IMR-90 (cell line): ENCODE results near the gene ACP6. TPM values are rescaled to one million over a fixed set of nuclear protein-coding genes. Genes with fewer than 3 reads are reported as not detected.
"Not testable (repeated sequence)": the region's sequence is repeated elsewhere in the genome, so short reads cannot be mapped to it uniquely, and the experiment has no call there.

Experiments
- ATAC-seq: fragments of 200-7000 bp; cut with Tn5 transposase; 2 replicates; pipeline ENCODE4 v1.9.1; 2020; ENCODE audit warnings: low read depth, mild to moderate bottlenecking, moderate library complexity
- BruUV-seq: library from RNA; stranded (reverse); fragments of 400-500 nt; replicated peaks from 2 replicates; lab custom pipeline; 2021; lab: Mats Ljungman, UMichigan
- CTCF ChIA-PET: fragments of 300-600 bp; formaldehyde crosslinking; extraction: SDS; loops from one replicate; lab custom pipeline; 2021; ENCODE audit warnings: antibody characterized with exemption; lab: Yijun Ruan, JAX
- POLR2A ChIA-PET: fragments of 300-600 bp; sonication (Branson Sonifier 250); formaldehyde crosslinking; loops from one replicate; lab custom pipeline; 2022; ENCODE audit warnings: antibody characterized with exemption; ENCODE audit not compliant: unreplicated experiment; lab: Charles Lee
- DNase-seq: peaks from one replicate; pipeline ENCODE4 v3.0.0; 2013
- H2AFZ ChIP-seq: replicated peaks from 2 replicates; pipeline ENCODE3; 2013; ENCODE audit warnings: low read length, mild to moderate bottlenecking; ENCODE audit not compliant: poor library complexity
- H2AK5ac ChIP-seq: 2 replicates; pipeline ENCODE4 v1.6.1; 2013; ENCODE audit warnings: low read depth, low read length, inconsistent platforms
- H2AK9ac ChIP-seq: replicated peaks from 2 replicates; pipeline ENCODE3; 2013; ENCODE audit warnings: mild to moderate bottlenecking, low read depth, low read length, moderate library complexity; ENCODE audit not compliant: poor library complexity
- H2BK120ac ChIP-seq: 2 replicates; pipeline ENCODE4 v1.6.1; 2013; ENCODE audit warnings: low read depth, low read length, inconsistent platforms
- H2BK15ac ChIP-seq: 3 replicates; pipeline ENCODE4 v1.6.1; 2013; ENCODE audit warnings: low read depth, low read length, inconsistent platforms
- H2BK20ac ChIP-seq: 2 replicates; pipeline ENCODE4 v1.6.1; 2013; ENCODE audit warnings: low read depth, mild to moderate bottlenecking, inconsistent platforms, low read length, moderate library complexity
- H2BK5ac ChIP-seq: 2 replicates; pipeline ENCODE4 v1.6.1; 2013; ENCODE audit warnings: mild to moderate bottlenecking, low read depth, low read length, inconsistent platforms; ENCODE audit not compliant: poor library complexity, severe bottlenecking
- H3K14ac ChIP-seq: replicated peaks from 2 replicates; pipeline ENCODE4 v1.6.1; 2013; ENCODE audit warnings: low read depth, low read length, inconsistent platforms
- H3K18ac ChIP-seq: 2 replicates; pipeline ENCODE4 v1.6.1; 2013; ENCODE audit warnings: low read depth, low read length, control low read depth
- H3K23ac ChIP-seq: 2 replicates; pipeline ENCODE4 v1.6.1; 2013; ENCODE audit warnings: low read depth, low read length, inconsistent platforms
- H3K27ac ChIP-seq: 2 replicates; pipeline ENCODE4 v1.5.1; 2013; ENCODE audit warnings: mild to moderate bottlenecking, control low read depth, low read length; ENCODE audit not compliant: insufficient read depth
- H3K27me3 ChIP-seq: 2 replicates; pipeline ENCODE4 v1.6.1; 2013; ENCODE audit warnings: low read length; ENCODE audit not compliant: control insufficient read depth, insufficient read depth
- H3K36me3 ChIP-seq: 2 replicates; pipeline ENCODE4 v1.6.1; 2013; ENCODE audit warnings: low read length, mixed read lengths; ENCODE audit not compliant: control insufficient read depth, insufficient read depth
- H3K4ac ChIP-seq: 2 replicates; pipeline ENCODE4 v1.6.1; 2013; ENCODE audit warnings: low read depth, low read length, inconsistent platforms
- H3K4me1 ChIP-seq: 2 replicates; pipeline ENCODE4 v1.6.1; 2013; ENCODE audit warnings: low read length, mixed read lengths; ENCODE audit not compliant: control insufficient read depth, insufficient read depth
- H3K4me2 ChIP-seq: 2 replicates; pipeline ENCODE4 v1.6.1; 2013; ENCODE audit warnings: low read depth, mild to moderate bottlenecking, control low read depth, low read length, moderate library complexity
- H3K4me3 ChIP-seq: 2 replicates; pipeline ENCODE4 v1.5.1; 2013; ENCODE audit warnings: low read depth, mild to moderate bottlenecking, control low read depth, low read length, moderate library complexity; ENCODE audit not compliant: insufficient read depth
- H3K56ac ChIP-seq: 2 replicates; pipeline ENCODE4 v1.6.1; 2013; ENCODE audit warnings: low read length, inconsistent platforms; ENCODE audit not compliant: insufficient read depth; ENCODE audit errors: extremely low read depth
- H3K79me1 ChIP-seq, 2 experiments: 2 replicates each; pipeline ENCODE4 v1.6.1; 2013; ENCODE audit warnings: low read length in 2 of 2, inconsistent platforms in 1 of 2, low read depth in 1 of 2
- H3K9ac ChIP-seq: 2 replicates; pipeline ENCODE4 v1.6.1; 2013; ENCODE audit warnings: low read depth, low read length, control low read depth
- H3K9me1 ChIP-seq: 2 replicates; pipeline ENCODE4 v1.6.1; 2013; ENCODE audit warnings: low read length, inconsistent platforms; ENCODE audit not compliant: insufficient read depth
- H3K9me3 ChIP-seq: 2 replicates; pipeline ENCODE4 v1.6.1; 2013; ENCODE audit warnings: low read length; ENCODE audit not compliant: control insufficient read depth, insufficient read depth
- H4K20me1 ChIP-seq: 2 replicates; pipeline ENCODE4 v1.6.1; 2013; ENCODE audit warnings: low read length, inconsistent platforms; ENCODE audit not compliant: insufficient read depth
- H4K5ac ChIP-seq: 2 replicates; pipeline ENCODE4 v1.6.1; 2013; ENCODE audit warnings: mild to moderate bottlenecking, low read depth, low read length, control low read depth
- H4K8ac ChIP-seq, 2 experiments: 2 replicates each; pipeline ENCODE4 v1.6.1; 2013; ENCODE audit warnings: low read depth in 2 of 2, low read length in 2 of 2, control low read depth in 1 of 2, inconsistent platforms in 1 of 2
- H4K91ac ChIP-seq: 2 replicates; pipeline ENCODE4 v1.6.1; 2013; ENCODE audit warnings: low read depth, low read length, inconsistent platforms; ENCODE audit not compliant: insufficient read depth
- WGBS, 2 experiments: methylation state at CpG; one replicate each; pipeline versions ENCODE4 v1.1.5 to v1.1.7; 2013; ENCODE audit warnings: missing lambda C conversion rate in 2 of 2; ENCODE audit not compliant: insufficient read length in 1 of 2; ENCODE audit errors: extremely low coverage in 2 of 2; 5-methylcytosine and 5-hydroxymethylcytosine counted together
- dilution Hi-C: fragments of 300-500 bp; cut with HindIII; formaldehyde crosslinking; loops from one replicate; pipeline ENCODE4 v1.14.3; 2018; ENCODE audit warnings: low sequenced_read_pairs; ENCODE audit not compliant: unreplicated experiment
- in situ Hi-C: fragments of 300-500 bp; cut with MboI; formaldehyde crosslinking; loops from 3 replicates; pipeline ENCODE4 v1.14.3; 2019; ENCODE audit warnings: low sequenced_read_pairs, inconsistent platforms, mixed read lengths
- intact Hi-C: fragments of 100-400 bp; cut with micrococcal nuclease; formaldehyde crosslinking; loops from 2 replicates; pipeline ENCODE4 v1.10.0; 2022
- polyA plus RNA-seq, 3 experiments: library from polyadenylated mRNA; depleted of rRNA; stranded (reverse); fragments of >200 nt; gene quantifications; 2 replicates each; pipeline ENCODE4 v1.2.3, GENCODE V29; 2012; ENCODE audit warnings: low replicate concordance in 1 of 3
- total RNA-seq: library from RNA; depleted of rRNA; stranded (reverse); fragments of >200 nt; gene quantifications from 2 replicates; pipeline ENCODE4 v1.2.3, GENCODE V29; 2012

The ACP6 gene
- total and polyA plus RNA-seq, 2 of the 4 experiments (the other 2 are of a cell fraction), result 2.5 to 8.2 TPM

- intact Hi-C loops, in situ Hi-C loops, dilution Hi-C loops, DNase-seq, H2AFZ ChIP-seq, H3K27me3 ChIP-seq, H2AK9ac ChIP-seq, H3K9ac ChIP-seq, H4K91ac ChIP-seq, H3K4me3 ChIP-seq, H3K4me2 ChIP-seq, H3K4ac ChIP-seq, H4K20me1 ChIP-seq, ATAC-seq, H4K8ac ChIP-seq, H3K18ac ChIP-seq, H3K9me1 ChIP-seq, H2BK5ac ChIP-seq, POLR2A ChIA-PET, H4K5ac ChIP-seq, H3K23ac ChIP-seq, H2BK20ac ChIP-seq, H2AK5ac ChIP-seq, BruUV-seq, H3K27ac ChIP-seq, H3K79me1 ChIP-seq, H3K4me1 ChIP-seq, H3K14ac ChIP-seq, CTCF ChIA-PET, H2BK15ac ChIP-seq, H2BK120ac ChIP-seq, H3K56ac ChIP-seq, H3K36me3 ChIP-seq: not testable (repeated sequence)
- peaks cover 12% of the 10 kb centered on the region for H3K9me3 ChIP-seq
- 70% methylated on average over 3 of the region's 38 CpGs; no CpG with 5 or more reads in 1 of the 2 experiments for WGBS, 2 experiments
Observed at GRCh38 chr1:147680608-147681235, 10.4 kb upstream of the ACP6 start.

GRCh38 chr1:147677681-147678080, 7.4 kb upstream of the ACP6 start:
- H3K18ac ChIP-seq, H2BK20ac ChIP-seq, H2BK5ac ChIP-seq, H3K4me2 ChIP-seq, H3K14ac ChIP-seq, H3K4me3 ChIP-seq, CTCF ChIA-PET, H3K36me3 ChIP-seq, H2AFZ ChIP-seq, ATAC-seq, dilution Hi-C loops, H2BK120ac ChIP-seq, H4K5ac ChIP-seq, H2AK9ac ChIP-seq, H3K27me3 ChIP-seq, H3K9ac ChIP-seq, H3K56ac ChIP-seq, H4K91ac ChIP-seq, H4K8ac ChIP-seq, H2BK15ac ChIP-seq, H2AK5ac ChIP-seq, POLR2A ChIA-PET, in situ Hi-C loops, H4K20me1 ChIP-seq, H3K27ac ChIP-seq, BruUV-seq, H3K4ac ChIP-seq, H3K9me1 ChIP-seq, H3K79me1 ChIP-seq, H3K4me1 ChIP-seq, H3K23ac ChIP-seq, DNase-seq: not testable (repeated sequence)
- peaks cover 12% of the 10 kb centered on the region for H3K9me3 ChIP-seq
- WGBS, 2 experiments, result 80% methylated on average over 1 of the region's 5 CpGs; no CpG with 5 or more reads in 1 of the 2 experiments
- intact Hi-C loops, result loop anchor here (10.0 kb wide), 1 partner anchor 383 kb away; no protein-coding TSS in a partner anchor
